ENCODE results near the gene CSTB.

DNA sequence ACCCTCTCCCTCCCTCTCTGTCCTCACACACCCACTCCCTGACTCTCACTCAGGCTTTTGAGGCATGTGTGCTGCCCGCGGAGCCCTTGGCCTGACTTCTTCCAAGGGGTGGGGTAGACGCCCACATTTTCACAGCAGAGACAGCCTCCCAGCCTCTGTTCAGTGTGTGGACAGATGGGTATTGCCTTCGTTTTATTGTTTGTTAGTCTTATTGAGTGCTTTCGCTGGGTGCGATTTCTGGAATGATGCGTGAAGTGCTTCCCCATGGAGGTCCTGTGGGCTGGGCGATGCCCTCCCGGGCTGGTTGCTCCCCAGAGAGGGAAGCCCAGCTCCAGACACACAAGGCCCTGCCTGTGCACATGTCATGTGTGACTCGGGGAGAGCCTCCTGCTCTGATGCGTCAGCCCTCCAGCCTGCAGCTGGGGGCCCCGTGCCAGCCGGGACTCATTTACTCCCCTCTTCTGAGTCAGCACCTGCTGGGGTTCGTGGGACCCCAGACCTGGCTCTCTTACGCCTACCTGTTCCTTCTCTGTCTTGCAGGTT is 42.5 kb downstream of the CSTB start:
- TF ChIP-seq CTCF (IDR thresholded peaks at IDR 0.05 in 2 of 3, conservative IDR thresholded peaks at IDR 0.05 in 1 of 3; ENCODE audit: borderline replicate concordance in 1 of 3, insufficient read depth in 1 of 3, low read depth in 2 of 3, low read length in 2 of 3) (no peak), POLR2A (IDR thresholded peaks at IDR 0.05; ENCODE audit: borderline replicate concordance, extremely low read depth, insufficient read depth, insufficient read length) (no peak)
